ENCODE data around the gene CDC42EP3. TPM values are rescaled to one million over a fixed set of nuclear protein-coding genes. Genes with fewer than 3 reads are reported as not detected.

Gene CDC42EP3
- total RNA-seq, 4 donors from 2014 or later: 9.0 to 38.0 (median 23.5) TPM

DNA sequence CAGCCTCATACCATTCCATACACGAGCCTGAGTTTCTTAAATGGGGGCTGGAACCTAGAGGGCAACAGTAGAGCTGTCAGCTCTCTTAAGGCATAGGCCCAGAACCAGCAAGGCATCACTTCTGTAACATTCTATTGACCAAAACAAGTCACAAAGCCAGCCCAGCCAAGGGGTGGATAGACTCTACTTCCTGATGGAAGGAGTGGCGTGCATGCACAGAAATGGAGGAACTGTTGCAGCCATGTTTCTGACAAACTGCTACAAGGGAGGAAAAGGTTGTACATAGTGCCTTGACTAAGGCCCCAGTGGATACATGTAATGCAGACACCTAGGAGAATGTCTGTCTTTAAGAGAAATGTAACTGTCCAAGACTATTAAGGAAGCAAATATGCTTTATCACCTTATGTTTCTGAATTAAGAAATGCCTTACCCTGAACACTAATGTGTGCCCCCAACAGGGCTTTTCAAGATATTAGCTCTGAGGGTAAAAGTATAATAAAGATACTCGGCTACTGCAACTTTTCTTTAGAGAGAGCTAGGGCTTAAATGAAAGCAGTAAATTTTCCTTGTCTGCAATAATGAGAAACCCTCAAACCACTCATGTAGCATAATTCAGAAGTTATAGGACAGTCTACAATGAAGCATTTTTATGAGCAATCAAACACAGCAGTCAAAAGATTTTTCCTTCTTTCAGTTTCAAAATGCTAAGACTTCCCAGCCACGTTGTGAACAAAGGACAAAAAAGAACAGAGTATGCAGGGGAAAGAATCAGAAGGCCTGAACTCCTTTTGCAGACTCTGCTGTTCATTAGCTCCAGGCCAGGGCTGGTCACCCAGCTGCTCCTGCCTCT, 35.1 kb upstream of the CDC42EP3 start:
- 73% methylated on average over 4 of the region's 4 CpGs for WGBS

GRCh38 chr2:37705191-37705590, 33.7 kb upstream of the CDC42EP3 start:
- Histone ChIP-seq H3K27me3 (no peaks in the 10 kb centered on the region), H3K4me3 (no peak overlapping the region), H3K36me3 (no peaks in the 10 kb centered on the region), H3K4me1 (no peaks in the 10 kb centered on the region), H3K27ac (no peak overlapping the region), H3K9me3 (no peaks in the 10 kb centered on the region)
- WGBS: 95% methylated on average over 2 of the region's 2 CpGs
- TF ChIP-seq POLR2A (IDR thresholded peaks at IDR 0.05) (no peak), POLR2AphosphoS5 (IDR thresholded peaks at IDR 0.05) (no peak), EP300 (IDR thresholded peaks at IDR 0.05) (no peak)
- TF ChIP-seq, protein P1, sequence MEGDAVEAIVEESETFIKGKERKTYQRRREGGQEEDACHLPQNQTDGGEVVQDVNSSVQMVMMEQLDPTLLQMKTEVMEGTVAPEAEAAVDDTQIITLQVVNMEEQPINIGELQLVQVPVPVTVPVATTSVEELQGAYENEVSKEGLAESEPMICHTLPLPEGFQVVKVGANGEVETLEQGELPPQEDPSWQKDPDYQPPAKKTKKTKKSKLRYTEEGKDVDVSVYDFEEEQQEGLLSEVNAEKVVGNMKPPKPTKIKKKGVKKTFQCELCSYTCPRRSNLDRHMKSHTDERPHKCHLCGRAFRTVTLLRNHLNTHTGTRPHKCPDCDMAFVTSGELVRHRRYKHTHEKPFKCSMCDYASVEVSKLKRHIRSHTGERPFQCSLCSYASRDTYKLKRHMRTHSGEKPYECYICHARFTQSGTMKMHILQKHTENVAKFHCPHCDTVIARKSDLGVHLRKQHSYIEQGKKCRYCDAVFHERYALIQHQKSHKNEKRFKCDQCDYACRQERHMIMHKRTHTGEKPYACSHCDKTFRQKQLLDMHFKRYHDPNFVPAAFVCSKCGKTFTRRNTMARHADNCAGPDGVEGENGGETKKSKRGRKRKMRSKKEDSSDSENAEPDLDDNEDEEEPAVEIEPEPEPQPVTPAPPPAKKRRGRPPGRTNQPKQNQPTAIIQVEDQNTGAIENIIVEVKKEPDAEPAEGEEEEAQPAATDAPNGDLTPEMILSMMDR (IDR thresholded peaks at IDR 0.05): no peak
- no peak for DNase-seq (ENCODE audit: low spot score in 2 of 2)

More for the DNA sequence above, 35.1 kb upstream of the CDC42EP3 start:
- no peaks in the 10 kb centered on the region for H3K9me3 ChIP-seq
- H3K27me3 ChIP-seq: no peaks in the 10 kb centered on the region
- H3K36me3 ChIP-seq: no peaks in the 10 kb centered on the region
- H3K27ac ChIP-seq: no peak overlapping the region
- TF ChIP-seq, protein P1 (IDR thresholded peaks at IDR 0.05): no peak
- TF ChIP-seq POLR2AphosphoS5 (IDR thresholded peaks at IDR 0.05) (no peak), POLR2A (IDR thresholded peaks at IDR 0.05) (no peak), EP300 (IDR thresholded peaks at IDR 0.05) (no peak)
- H3K4me3 ChIP-seq: no peak overlapping the region
- no peak for DNase-seq (ENCODE audit: low spot score in 2 of 2)
- no peaks in the 10 kb centered on the region for H3K4me1 ChIP-seq

- Histone ChIP-seq H3K9me3 (no peaks in the 10 kb centered on the region), H3K36me3 (no peaks in the 10 kb centered on the region), H3K4me1 (no peaks in the 10 kb centered on the region), H3K27me3 (no peaks in the 10 kb centered on the region), H3K27ac (no peak overlapping the region), H3K4me3 (no peak overlapping the region)
- no peak for DNase-seq (ENCODE audit: low spot score in 2 of 2)
- 90% methylated on average over 2 of the region's 2 CpGs for WGBS
- TF ChIP-seq, protein P1 (IDR thresholded peaks at IDR 0.05): no peak
- TF ChIP-seq EP300 (IDR thresholded peaks at IDR 0.05) (no peak), POLR2A (IDR thresholded peaks at IDR 0.05) (no peak), POLR2AphosphoS5 (IDR thresholded peaks at IDR 0.05) (no peak)
These were observed 27.6 kb upstream of the CDC42EP3 start for GRCh38 chr2:37698931-37699481.

DNA sequence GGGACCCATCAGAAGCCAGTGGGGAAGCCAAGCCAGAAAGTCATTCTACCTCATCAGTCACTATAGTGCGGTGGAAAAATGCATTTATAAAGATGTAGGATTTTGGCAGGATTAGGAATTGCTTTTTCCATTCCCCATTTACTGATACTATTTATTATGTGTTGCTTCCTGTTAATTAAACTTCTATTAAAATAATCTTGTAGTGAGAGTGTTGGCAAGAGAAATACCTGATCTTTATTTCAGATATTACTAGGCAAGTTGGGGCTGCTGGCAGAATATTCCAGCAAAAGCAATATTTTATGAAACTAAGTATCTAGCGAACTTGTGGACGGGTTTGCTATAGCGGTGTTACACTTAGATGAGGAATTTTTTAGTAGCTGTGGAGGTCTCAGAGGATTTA, 23.9 kb upstream of the CDC42EP3 start:
- TF ChIP-seq POLR2AphosphoS5 (IDR thresholded peaks at IDR 0.05) (no peak), POLR2A (IDR thresholded peaks at IDR 0.05) (no peak), EP300 (IDR thresholded peaks at IDR 0.05) (no peak)
- TF ChIP-seq, protein P1 (IDR thresholded peaks at IDR 0.05): no peak
- Histone ChIP-seq H3K36me3 (no peaks in the 10 kb centered on the region), H3K4me1 (no peaks in the 10 kb centered on the region), H3K27me3 (no peaks in the 10 kb centered on the region), H3K9me3 (no peaks in the 10 kb centered on the region), H3K27ac (no peak overlapping the region), H3K4me3 (no peak overlapping the region)
- 49% methylated on average over 4 of the region's 4 CpGs for WGBS
- DNase-seq (ENCODE audit: low spot score in 2 of 2): no peak

- TF ChIP-seq, protein P1 (IDR thresholded peaks at IDR 0.05): no peak
- TF ChIP-seq EP300 (IDR thresholded peaks at IDR 0.05) (no peak), POLR2A (IDR thresholded peaks at IDR 0.05) (no peak), POLR2AphosphoS5 (IDR thresholded peaks at IDR 0.05) (no peak)
- no peak for DNase-seq (ENCODE audit: low spot score in 2 of 2)
- no peaks in the 10 kb centered on the region for H3K9me3 ChIP-seq
- H3K27me3 ChIP-seq: no peaks in the 10 kb centered on the region
- H3K4me1 ChIP-seq: no peaks in the 10 kb centered on the region
- no peak overlapping the region for H3K27ac ChIP-seq
- H3K4me3 ChIP-seq: no peak overlapping the region
- H3K36me3 ChIP-seq: no peaks in the 10 kb centered on the region
These were observed 21.3 kb upstream of the CDC42EP3 start for GRCh38 chr2:37692711-37693110.
